ENCODE results near the gene COX20. TPM values are rescaled to one million over a fixed set of nuclear protein-coding genes. Genes with fewer than 3 reads are reported as not detected.

COX20 gene
- total RNA-seq, 1 experiment from 2014 or later = 38.0 TPM

DNA sequence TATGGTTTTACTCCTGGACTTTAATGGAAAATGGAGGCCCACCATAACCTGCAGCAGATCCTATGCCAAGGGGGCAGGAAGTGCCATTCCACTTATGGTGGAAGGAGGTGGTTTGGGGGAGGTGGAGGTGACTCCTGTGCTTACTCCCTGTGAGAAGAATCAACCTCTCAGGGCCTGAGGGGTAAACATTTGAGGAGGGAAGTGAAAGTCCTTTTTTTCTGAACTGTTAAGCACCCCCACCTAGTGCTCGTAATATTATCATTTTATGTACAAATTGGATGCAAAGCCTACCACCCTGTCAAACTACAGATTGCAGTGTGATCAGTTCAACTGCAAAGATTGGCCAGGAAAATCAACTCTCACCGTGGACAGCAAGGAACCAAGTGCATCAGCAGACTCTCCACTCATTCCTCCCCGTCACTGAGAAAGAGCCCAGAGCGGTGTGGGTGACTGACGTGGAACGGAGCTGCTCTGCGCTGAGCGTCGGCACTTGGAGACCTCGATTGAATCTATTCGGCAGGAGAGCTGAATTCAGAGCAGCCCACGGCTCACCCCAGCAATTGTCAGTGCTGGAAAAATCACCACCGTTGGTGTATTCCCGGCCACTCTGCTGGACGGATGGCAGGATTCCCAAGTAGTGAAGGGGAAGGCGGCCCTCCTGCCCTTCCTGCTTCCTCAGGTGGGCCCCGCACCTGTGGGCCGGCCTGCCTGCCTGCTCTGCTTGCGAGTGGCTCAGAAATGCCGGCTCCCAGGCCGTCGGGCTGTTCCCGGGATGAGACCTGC, 46.8 kb upstream of the COX20 start:
- Histone ChIP-seq H2BK15ac (ENCODE audit: low read depth, low read length) (no peak overlapping the region), H3K4me1 (ENCODE audit: insufficient read depth, low read length) (no peaks in the 10 kb centered on the region), H2AK5ac (ENCODE audit: insufficient read length, low read length) (no peak overlapping the region), H3K14ac (ENCODE audit: insufficient read depth, low read length) (no peak overlapping the region; the same call in 1 of the 2 replicates), H3T11ph (ENCODE audit: low read length) (no peak overlapping the region), H2BK12ac (ENCODE audit: insufficient read length, low read depth, low read length) (no peak overlapping the region), H2BK120ac (ENCODE audit: low read depth, low read length, poor library complexity, severe bottlenecking) (no peak overlapping the region), H2BK20ac (ENCODE audit: low read depth, low read length, poor library complexity, severe bottlenecking) (no peak overlapping the region), H2AFZ (ENCODE audit: low read length) (no peak overlapping the region), H3K79me2 (ENCODE audit: insufficient read depth, low read length) (no peaks in the 10 kb centered on the region), H3K9me3 (ENCODE audit: control insufficient read depth, low read depth, low read length) (no peaks in the 10 kb centered on the region), H3K27me3 (ENCODE audit: insufficient read depth, low read length) (no peaks in the 10 kb centered on the region), H3K18ac (ENCODE audit: insufficient read length, low read depth, low read length) (no peak overlapping the region), H3K9ac (ENCODE audit: extremely low read depth, insufficient read length, low read length) (no peak overlapping the region), H3K4me2 (ENCODE audit: insufficient read depth, insufficient read length, low read length) (no peak overlapping the region), H3K27ac (ENCODE audit: insufficient read length, low read depth, low read length) (no peak overlapping the region), H3K23ac (ENCODE audit: insufficient read length, low read depth, low read length) (no peak overlapping the region), H4K20me1 (ENCODE audit: control insufficient read depth, insufficient read depth, insufficient read length) (no peaks in the 10 kb centered on the region), H2BK5ac (ENCODE audit: insufficient read length, low read length) (no peak overlapping the region), H3K79me1 (ENCODE audit: insufficient read depth, low read depth, low read length, poor library complexity, severe bottlenecking) (no peaks in the 10 kb centered on the region), H4K5ac (ENCODE audit: insufficient read length, low read depth, low read length) (no peak overlapping the region), H3K4ac (ENCODE audit: low read depth, low read length) (no peak overlapping the region), H4K91ac (ENCODE audit: insufficient read length, low read depth, low read length) (no peak overlapping the region), H3K56ac (ENCODE audit: insufficient read length, low read depth, low read length) (no peak overlapping the region), H4K8ac (replicated peaks; ENCODE audit: insufficient read length, low read depth, low read length) (no peak overlapping the region), H3K23me2 (ENCODE audit: insufficient read length, low read depth, low read length, poor library complexity, severe bottlenecking) (no peaks in the 10 kb centered on the region)
- H3K27ac Mint-ChIP-seq = peak overlapping the region in 2 of 3 experiments; percentile 23 to 72; a peak in 1 of 7 replicates
- peaks cover 21 to 22% of the 10 kb centered on the region in 2 experiments for H3K4me1 Mint-ChIP-seq
- no peaks in the 10 kb centered on the region for H3K9me3 Mint-ChIP-seq
- DNase-seq = no peak
- H3K4me3 Mint-ChIP-seq = no peak overlapping the region; a peak in 1 of 5 replicates
- TF ChIP-seq, protein P1, sequence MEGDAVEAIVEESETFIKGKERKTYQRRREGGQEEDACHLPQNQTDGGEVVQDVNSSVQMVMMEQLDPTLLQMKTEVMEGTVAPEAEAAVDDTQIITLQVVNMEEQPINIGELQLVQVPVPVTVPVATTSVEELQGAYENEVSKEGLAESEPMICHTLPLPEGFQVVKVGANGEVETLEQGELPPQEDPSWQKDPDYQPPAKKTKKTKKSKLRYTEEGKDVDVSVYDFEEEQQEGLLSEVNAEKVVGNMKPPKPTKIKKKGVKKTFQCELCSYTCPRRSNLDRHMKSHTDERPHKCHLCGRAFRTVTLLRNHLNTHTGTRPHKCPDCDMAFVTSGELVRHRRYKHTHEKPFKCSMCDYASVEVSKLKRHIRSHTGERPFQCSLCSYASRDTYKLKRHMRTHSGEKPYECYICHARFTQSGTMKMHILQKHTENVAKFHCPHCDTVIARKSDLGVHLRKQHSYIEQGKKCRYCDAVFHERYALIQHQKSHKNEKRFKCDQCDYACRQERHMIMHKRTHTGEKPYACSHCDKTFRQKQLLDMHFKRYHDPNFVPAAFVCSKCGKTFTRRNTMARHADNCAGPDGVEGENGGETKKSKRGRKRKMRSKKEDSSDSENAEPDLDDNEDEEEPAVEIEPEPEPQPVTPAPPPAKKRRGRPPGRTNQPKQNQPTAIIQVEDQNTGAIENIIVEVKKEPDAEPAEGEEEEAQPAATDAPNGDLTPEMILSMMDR (conservative IDR thresholded peaks at IDR 0.05) = no peak
- WGBS (ENCODE audit: extremely low coverage, insufficient read length, low lambda C conversion rate) = no CpG with 5 or more reads among the region's 23 CpGs
- H3K27me3 Mint-ChIP-seq (ENCODE audit: low read depth) = no peaks in the 10 kb centered on the region
- no peaks in the 10 kb centered on the region for H3K36me3 Mint-ChIP-seq (ENCODE audit: insufficient read depth in 1 of 3, low read depth in 3 of 3)

All from H9 (cell line).